ENCODE results near the gene FER1L5.

FER1L5 gene

DNA sequence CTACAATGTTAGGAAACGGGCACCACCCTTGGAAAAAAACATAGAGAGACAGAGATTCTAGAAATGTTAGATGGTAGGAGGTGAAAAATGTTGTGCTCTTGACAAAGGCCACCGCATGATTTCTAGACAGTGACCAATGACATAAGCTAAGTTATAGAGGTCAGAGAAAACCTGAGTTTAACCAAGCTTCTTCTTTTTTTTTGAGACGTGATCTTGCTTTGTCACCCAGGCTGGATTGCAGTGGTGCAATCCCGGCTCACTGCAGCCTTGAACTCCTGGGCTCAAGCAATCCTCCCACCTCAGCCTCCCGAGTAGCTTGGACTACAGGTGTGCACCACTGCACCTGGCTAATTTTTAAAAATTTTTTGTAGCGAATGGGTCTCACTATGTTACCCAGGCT is 13.0 kb downstream of the FER1L5 start:
- H3K27me3 ChIP-seq (ENCODE audit: control insufficient read depth, insufficient read depth, low read length), result no peaks in the 10 kb centered on the region
- no peak overlapping the region for H3K27ac ChIP-seq
- H3K9ac ChIP-seq, result no peak overlapping the region
- TF ChIP-seq, protein P1, sequence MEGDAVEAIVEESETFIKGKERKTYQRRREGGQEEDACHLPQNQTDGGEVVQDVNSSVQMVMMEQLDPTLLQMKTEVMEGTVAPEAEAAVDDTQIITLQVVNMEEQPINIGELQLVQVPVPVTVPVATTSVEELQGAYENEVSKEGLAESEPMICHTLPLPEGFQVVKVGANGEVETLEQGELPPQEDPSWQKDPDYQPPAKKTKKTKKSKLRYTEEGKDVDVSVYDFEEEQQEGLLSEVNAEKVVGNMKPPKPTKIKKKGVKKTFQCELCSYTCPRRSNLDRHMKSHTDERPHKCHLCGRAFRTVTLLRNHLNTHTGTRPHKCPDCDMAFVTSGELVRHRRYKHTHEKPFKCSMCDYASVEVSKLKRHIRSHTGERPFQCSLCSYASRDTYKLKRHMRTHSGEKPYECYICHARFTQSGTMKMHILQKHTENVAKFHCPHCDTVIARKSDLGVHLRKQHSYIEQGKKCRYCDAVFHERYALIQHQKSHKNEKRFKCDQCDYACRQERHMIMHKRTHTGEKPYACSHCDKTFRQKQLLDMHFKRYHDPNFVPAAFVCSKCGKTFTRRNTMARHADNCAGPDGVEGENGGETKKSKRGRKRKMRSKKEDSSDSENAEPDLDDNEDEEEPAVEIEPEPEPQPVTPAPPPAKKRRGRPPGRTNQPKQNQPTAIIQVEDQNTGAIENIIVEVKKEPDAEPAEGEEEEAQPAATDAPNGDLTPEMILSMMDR (IDR thresholded peaks at IDR 0.05), result no peak
- H3K36me3 ChIP-seq (ENCODE audit: control insufficient read depth, insufficient read depth, low read length), result no peaks in the 10 kb centered on the region
- H3K4me3 ChIP-seq (ENCODE audit: low read depth, low read length), result no peak overlapping the region
- no peak overlapping the region for H3K4me2 ChIP-seq (ENCODE audit: low read length)
- H3K79me2 ChIP-seq, result no peaks in the 10 kb centered on the region
- H3K4me1 ChIP-seq, result no peaks in the 10 kb centered on the region
- H2AFZ ChIP-seq, result no peak overlapping the region
- no peaks in the 10 kb centered on the region for H3K9me3 ChIP-seq (ENCODE audit: control insufficient read depth, low read length)

DNA sequence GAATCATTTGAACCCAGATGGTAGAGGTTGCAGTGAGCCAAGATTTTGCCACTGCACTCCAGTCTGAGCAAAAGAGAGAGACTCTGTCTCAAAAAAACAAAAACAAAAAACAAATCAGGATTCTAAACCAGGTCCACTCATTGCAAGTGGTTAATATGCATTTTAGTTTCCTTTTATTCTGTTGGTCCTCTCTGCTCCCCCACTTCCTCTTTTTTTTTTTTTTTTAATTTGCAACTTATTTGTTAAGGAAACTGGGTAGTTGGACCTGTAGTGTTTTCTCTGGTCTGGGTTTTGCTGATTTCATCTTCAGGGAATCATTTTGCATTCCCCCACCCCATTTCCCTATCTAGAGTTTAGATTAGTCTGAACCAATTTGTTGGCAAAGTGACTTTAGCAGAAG is 14.0 kb downstream of the FER1L5 start:
- H3K4me2 ChIP-seq (ENCODE audit: low read length), result no peak overlapping the region
- no peak overlapping the region for H2AFZ ChIP-seq
- H3K79me2 ChIP-seq, result no peaks in the 10 kb centered on the region
- no peak overlapping the region for H3K4me3 ChIP-seq (ENCODE audit: low read depth, low read length)
- no peaks in the 10 kb centered on the region for H3K9me3 ChIP-seq (ENCODE audit: control insufficient read depth, low read length)
- H3K36me3 ChIP-seq (ENCODE audit: control insufficient read depth, insufficient read depth, low read length), result no peaks in the 10 kb centered on the region
- H3K9ac ChIP-seq, result no peak overlapping the region
- H3K27me3 ChIP-seq (ENCODE audit: control insufficient read depth, insufficient read depth, low read length), result no peaks in the 10 kb centered on the region
- H3K4me1 ChIP-seq, result no peaks in the 10 kb centered on the region
- no peak overlapping the region for H3K27ac ChIP-seq
- TF ChIP-seq, protein P1 (IDR thresholded peaks at IDR 0.05), result no peak

DNA sequence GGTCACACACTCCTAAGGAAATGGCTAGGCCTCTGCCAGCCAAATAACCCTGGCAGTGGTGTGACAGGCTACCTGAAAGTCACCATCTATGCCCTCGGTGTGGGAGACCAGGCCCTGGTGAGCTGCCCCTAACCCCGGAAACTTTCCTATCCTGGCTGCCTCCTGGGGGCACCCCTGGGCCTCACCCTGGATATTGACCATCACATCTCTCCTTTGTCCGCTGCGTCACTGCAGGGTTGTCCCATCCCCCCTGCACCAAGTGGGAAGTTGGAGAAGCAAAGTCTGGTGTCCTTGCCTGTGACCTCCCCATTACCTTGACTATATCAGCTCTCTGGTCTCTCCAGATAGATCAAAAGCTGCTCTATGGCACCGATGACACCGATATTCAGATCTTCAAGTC is 18.8 kb downstream of the FER1L5 start:
- TF ChIP-seq, protein P1 (IDR thresholded peaks at IDR 0.05), result no peak

DNA sequence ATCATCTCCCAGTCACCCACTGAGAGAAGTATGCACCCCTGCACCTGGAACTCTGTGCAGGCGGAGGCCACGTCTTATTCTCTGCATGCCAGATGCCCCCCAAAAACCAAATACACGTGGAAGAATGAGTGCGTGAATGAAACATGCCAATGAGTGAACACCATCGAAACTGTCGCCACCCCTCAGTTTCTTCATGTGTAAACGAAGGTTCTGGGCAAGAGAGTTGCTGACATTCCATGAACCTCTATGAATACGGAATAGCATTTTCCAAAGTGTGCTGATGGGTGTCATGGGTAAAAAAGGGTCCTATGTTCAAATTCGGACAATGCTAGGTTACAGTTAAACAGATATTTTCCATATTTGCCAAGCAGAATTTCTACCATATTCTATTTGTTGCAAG is 19.8 kb downstream of the FER1L5 start:
- Histone ChIP-seq H3K36me3 (ENCODE audit: control insufficient read depth, insufficient read depth, low read length) (no peaks in the 10 kb centered on the region), H3K79me2 (no peaks in the 10 kb centered on the region)

More for the DNA sequence above, 18.8 kb downstream of the FER1L5 start:
- Histone ChIP-seq H2AFZ (no peak overlapping the region), H3K4me1 (no peaks in the 10 kb centered on the region), H3K79me2 (no peaks in the 10 kb centered on the region), H3K9ac (no peak overlapping the region), H3K36me3 (ENCODE audit: control insufficient read depth, insufficient read depth, low read length) (no peaks in the 10 kb centered on the region), H3K4me2 (ENCODE audit: low read length) (no peak overlapping the region), H3K27me3 (ENCODE audit: control insufficient read depth, insufficient read depth, low read length) (no peaks in the 10 kb centered on the region), H3K27ac (no peak overlapping the region), H3K4me3 (ENCODE audit: low read depth, low read length) (no peak overlapping the region), H3K9me3 (ENCODE audit: control insufficient read depth, low read length) (no peaks in the 10 kb centered on the region)

DNA sequence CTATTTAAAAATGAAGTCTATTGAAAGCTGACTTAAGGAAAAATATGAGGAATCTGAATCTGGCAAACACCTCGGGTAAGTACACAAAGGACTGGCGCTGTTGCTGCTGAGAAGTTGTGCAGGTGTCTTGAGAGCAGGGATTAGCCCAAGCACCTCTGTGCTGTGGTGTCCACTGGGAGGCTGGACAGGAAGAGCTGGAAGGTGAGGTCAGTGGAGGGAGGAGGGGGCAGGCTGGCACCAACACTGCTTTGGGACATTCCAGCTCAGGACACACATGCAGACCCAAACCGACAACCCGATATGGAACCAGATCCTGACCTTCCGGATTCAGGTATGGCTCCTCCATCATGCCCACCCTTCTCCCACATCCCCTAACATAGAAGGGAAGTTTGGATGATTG is 20.6 kb downstream of the FER1L5 start:
- Histone ChIP-seq H2AFZ (no peak overlapping the region), H3K4me3 (ENCODE audit: low read depth, low read length) (no peak overlapping the region), H3K27ac (no peak overlapping the region), H3K79me2 (no peaks in the 10 kb centered on the region), H3K36me3 (ENCODE audit: control insufficient read depth, insufficient read depth, low read length) (no peaks in the 10 kb centered on the region), H3K9me3 (ENCODE audit: control insufficient read depth, low read length) (no peaks in the 10 kb centered on the region), H3K4me2 (ENCODE audit: low read length) (no peak overlapping the region), H3K4me1 (no peaks in the 10 kb centered on the region), H3K9ac (no peak overlapping the region), H3K27me3 (ENCODE audit: control insufficient read depth, insufficient read depth, low read length) (no peaks in the 10 kb centered on the region)
- TF ChIP-seq, protein P1 (IDR thresholded peaks at IDR 0.05), result no peak

More for the DNA sequence above, 19.8 kb downstream of the FER1L5 start:
- Histone ChIP-seq H3K4me2 (ENCODE audit: low read length) (no peak overlapping the region), H2AFZ (no peak overlapping the region), H3K27ac (no peak overlapping the region), H3K27me3 (ENCODE audit: control insufficient read depth, insufficient read depth, low read length) (no peaks in the 10 kb centered on the region), H3K9me3 (ENCODE audit: control insufficient read depth, low read length) (no peaks in the 10 kb centered on the region), H3K4me3 (ENCODE audit: low read depth, low read length) (no peak overlapping the region), H3K4me1 (no peaks in the 10 kb centered on the region), H3K9ac (no peak overlapping the region)
- TF ChIP-seq, protein P1 (IDR thresholded peaks at IDR 0.05), result no peak

Measured in parathyroid adenoma (tissue), 2 donors.